Measurements from ENCODE around the gene WBP2NL.
"Not testable (repeated sequence)": the region's sequence is repeated elsewhere in the genome, so short reads cannot be mapped to it uniquely, and the experiment has no call there.

The WBP2NL gene

GRCh38 chr22:42035256-42035655 is 36.7 kb downstream of the WBP2NL start:
- no peak for DNase-seq (ENCODE audit: low read depth)

- DNase-seq (ENCODE audit: low read depth): no peak
Measured at GRCh38 chr22:42039271-42039670, 40.7 kb downstream of the WBP2NL start.

DNA sequence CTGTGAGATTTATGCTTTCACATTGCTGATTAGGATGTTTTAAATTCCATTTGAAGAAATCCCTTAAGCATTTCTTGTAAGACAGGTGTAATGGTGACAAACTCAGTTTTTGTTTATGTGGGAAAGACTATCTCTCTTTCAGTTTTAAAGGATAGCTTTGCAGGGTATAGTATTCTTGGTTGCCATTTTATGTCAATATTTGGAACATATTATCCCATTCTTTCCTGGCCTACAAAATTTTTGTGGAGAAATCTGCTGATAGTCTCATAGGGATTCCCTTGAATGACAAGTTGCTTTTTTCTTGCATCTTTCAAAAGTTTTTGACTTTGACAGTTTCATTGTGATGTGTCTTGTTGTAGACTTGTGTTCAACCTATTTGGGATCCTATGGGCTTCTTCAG is 43.2 kb downstream of the WBP2NL start:
- DNase-seq (ENCODE audit: low read depth): no peak

- DNase-seq (ENCODE audit: low read depth): no peak
Measured at GRCh38 chr22:42050641-42051180, 52.1 kb downstream of the WBP2NL start.

DNA sequence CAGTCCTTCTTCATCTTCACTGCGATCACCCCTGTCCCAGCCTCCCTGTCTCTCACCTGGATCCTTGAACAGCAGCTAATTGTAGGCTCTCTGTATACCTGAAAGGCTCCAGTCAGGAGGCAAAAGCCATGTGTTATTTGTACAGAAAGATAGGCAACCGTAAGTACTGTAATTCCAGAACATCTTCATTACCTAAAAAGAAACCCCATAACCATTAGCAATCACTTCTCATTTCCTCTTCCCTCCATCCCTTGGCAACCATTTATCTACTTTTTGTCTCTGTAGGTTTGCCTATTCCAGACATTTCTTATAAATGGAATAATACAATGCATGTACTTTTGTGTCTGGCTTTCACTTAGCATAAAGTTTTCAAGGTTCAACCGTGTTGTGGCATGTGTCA is 54.2 kb downstream of the WBP2NL start:
- no peak for DNase-seq (ENCODE audit: low read depth)

DNA sequence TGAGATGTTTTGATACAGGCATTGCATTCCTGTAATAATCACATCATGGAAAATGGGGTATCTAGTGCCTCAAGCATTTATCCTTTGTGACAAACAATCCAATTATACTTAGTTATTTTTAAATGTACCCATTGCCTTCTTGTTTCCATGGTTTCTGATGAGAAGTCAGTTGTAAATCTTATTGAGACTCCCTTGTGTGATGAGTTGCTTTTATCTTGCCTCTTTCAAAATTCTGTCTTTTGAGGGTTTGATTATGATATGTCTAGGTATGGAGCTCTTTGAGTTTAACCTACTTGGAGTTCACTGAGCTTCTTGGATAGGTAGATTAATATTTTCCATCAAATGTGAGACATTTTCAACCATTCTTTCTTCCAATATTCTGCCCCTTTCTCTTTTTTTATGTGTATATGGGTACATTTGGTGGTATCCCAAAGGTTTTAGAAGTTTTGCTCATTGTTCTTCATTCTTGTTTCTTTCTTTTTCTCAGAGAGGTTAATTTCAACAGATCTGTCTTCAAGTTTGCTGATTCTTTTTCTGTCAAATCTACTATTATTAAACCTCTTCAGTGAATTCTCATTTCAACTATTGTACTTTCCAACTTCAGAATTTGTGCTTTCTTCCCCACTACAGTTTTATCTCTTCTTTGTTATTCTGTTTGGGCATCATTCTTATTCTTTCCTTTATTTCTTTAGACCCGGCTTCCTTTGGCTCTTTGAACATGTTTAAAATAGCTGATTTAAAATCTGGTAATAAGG is 58.3 kb downstream of the WBP2NL start:
- DNase-seq (ENCODE audit: low read depth): no peak

DNA sequence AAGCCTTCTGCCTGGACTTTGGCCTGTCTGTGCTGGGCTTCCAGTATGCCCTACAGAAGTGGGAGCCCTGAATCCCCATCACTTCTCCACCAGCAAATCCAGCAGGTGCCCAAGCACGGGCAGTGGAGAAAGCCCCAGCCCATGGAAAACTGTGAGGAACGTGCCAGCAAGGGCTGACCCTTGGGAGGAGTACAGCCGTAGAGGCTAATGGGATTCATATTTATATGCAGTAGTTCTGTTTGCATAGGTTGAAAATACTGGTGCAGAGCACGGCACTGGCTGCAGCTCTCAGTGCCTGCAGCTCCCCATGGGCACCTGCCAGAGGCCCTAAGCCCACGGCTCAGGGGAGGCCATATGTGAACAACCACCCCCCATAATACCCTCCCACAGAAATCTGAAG is 61.9 kb downstream of the WBP2NL start:
- no peak for DNase-seq (ENCODE audit: low read depth)

DNA sequence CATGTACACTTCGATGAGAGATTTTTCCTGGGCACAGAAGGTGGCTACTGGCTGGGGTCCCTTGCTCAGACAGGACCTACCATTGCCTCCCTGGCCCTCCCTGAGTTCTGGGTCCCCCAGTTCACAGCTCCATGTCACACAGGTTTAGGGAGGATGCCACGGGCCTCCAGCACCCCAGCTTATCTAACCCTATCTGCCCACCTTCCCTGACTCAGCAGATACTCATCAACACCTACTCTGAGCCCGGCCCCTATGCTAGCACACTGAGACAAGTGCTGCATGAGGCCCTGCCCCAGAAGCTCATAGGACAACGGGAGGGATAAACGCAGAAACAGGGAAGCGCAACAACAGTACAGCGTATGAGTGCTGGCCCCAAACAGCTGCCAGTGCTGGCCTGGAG is 62.5 kb downstream of the WBP2NL start:
- DNase-seq (ENCODE audit: low read depth): no peak

DNA sequence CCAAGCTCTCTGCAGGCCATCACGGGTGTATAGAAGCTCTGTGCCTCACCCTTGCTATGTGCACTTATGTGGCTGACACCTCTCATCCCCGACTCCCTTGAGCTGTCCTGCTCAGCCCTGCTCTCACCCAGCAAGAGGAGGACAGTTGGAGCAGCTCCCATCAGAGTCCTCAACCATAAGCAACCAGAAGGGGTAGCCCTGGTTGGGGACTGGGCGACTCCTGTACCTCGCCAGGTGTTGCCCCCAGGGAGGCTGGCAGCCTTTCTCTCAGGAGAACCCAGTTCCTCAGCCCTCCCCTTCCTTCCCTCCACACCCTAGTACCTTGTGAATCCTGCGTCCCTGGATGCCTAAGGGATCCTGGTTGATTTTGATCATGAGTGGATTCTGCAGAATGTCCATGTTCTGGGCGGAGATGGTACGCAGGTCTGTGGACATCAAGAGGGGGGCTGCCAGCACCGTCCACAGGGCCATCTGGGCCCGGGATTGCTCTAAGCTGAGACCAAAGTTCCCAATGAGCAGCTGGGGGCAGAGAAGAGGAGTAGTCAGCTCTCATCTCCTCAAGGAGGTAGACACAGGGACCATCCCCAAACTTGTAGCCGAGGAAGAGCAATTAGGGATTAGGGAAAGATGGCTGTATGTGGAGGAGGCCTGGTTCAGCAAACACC is 64.0 kb downstream of the WBP2NL start:
- DNase-seq (ENCODE audit: low read depth): no peak

DNA sequence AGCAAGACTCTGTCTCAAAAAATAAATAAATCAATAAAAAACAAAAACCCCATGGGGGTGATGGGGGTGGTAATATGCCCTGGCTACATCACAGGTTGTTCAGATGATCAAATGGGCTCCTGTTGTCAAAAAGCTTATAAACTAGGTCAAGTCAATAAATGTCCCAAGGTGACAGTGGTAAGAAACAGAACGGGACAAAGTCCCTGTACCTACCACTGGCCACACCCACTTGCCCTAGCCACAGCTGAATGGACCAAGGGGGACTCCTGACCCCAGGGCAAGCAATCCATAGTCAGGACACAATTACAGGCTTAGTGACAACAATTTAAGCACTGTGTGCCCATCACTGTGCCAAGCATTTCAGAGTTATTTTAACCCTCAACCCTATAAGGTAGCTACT is 66.0 kb downstream of the WBP2NL start:
- no peak for DNase-seq (ENCODE audit: low read depth)

DNA sequence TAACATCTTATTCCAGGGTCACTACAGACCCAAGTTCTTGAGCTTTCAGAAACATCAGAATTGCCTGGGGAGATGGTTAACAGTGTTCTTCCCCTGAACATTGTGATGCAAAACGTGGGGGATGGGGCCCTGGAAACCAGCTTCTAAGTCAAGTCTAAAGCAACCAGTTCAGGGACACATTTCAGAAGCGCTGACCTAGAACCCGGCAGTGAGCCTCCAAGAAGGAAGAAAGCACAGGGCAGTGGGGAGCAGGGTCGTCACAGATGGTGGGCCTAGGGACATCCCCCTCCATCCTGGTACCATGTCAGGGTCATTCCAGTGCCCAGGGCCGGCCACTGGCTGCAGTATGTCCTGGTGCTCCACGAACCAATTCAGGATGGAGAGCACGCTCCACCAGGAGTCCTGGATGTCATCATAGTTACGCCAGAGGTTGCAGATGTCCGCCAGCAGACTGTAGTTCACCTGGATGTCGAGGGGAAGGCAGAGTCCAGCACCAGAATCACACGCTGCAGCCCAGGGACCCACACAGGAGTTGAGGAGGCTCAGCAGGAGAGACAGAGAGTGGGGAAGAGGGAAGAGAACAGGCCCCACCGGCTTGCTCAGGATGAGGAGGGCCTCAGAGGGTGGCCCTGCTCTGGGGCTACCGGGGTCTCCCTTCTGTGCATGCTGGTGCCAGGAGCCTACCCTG is 67.0 kb downstream of the WBP2NL start:
- DNase-seq (ENCODE audit: low read depth): no peak

- DNase-seq (ENCODE audit: low read depth): no peak
Measured at GRCh38 chr22:42066126-42066761, 67.7 kb downstream of the WBP2NL start.

GRCh38 chr22:42066937-42067336 is 68.3 kb downstream of the WBP2NL start:
- no peak for DNase-seq (ENCODE audit: low read depth)

DNA sequence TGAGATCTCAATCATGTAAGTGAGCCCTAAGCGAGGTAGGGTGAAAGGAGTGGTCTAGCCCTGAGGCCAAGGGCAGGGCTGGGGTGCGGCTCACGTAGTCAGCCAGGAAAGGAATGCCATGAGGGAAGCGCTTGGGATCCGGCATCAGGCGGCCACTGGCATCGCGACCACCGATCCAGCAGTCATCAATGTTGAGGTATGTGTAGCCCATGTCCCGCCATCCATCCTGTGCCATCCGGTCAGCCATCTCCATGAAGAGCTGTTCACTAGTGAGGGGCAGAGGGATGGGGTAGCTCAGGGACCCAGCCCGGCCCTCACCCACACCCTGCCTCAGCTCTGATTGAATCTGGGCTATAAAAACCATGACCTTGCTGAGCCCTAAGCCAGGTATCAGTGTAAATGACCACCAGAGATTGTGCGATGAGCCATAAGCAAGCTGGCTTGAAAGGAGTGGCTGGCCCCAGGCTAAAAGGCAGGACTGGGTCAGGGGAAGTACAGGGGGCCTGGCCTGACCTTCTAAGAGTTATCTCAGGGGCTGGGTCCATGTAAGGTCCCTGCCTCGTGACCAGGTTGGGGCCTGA is 69.2 kb downstream of the WBP2NL start:
- DNase-seq (ENCODE audit: low read depth): no peak

DNA sequence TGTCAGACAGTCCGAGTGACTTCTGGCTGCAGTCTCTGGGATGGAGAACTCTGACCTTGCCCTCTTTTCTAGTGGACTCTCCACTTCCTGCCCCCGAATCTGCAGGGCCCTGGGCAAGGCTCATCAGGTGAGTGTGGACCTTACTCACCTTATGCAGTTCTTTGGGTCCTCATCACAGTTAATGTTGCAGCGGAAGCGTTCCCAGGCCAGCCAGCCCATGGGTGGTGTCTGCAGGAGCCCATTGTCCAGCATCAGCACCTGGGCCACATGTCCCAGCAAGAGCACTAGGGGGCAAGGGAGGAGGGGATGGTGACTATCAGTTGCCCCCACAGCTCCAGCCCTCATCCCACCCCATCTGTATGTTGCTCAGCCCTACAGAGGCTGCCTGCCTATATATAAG is 69.7 kb downstream of the WBP2NL start:
- DNase-seq (ENCODE audit: low read depth): no peak

- no peak for DNase-seq (ENCODE audit: low read depth)
Measured at GRCh38 chr22:42069801-42070516, 71.4 kb downstream of the WBP2NL start.

GRCh38 chr22:42070517-42071422 is 72.2 kb downstream of the WBP2NL start, which contains the start of gene NAGA:
NAGA (minus strand) TSS chr22:42070812; CDS start chr22:42070297, 515 bp downstream.
- DNase-seq (ENCODE audit: low read depth): peak; percentile 91

DNA sequence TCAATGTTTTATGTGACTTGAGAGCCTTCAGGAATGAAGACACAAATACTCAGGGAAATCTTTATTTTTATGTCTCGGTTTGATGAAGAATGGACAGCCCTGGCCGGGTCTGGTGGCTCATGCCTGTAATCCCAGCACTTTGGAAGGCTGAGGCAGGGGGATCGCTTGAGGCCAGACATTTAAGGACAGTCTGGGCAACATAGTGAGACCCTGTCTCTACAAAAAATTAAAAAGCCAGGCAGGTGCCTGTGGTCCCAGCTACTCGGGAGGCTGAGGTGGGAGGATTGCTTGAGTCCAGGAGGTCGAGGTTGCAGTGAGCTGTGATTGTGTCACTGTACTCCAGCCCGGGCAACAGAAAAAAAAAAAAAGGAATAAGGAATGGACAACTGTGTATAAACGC is 72.9 kb downstream of the WBP2NL start:
- not testable (repeated sequence) for DNase-seq (ENCODE audit: low read depth)

- DNase-seq (ENCODE audit: low read depth): no peak
Measured at GRCh38 chr22:42072606-42073330, 74.2 kb downstream of the WBP2NL start.
